A673 (cell line): ENCODE results near the gene ZNF597. TPM values are rescaled to one million over a fixed set of nuclear protein-coding genes. Genes with fewer than 3 reads are reported as not detected.

Source experiments
- BruUV-seq: library from RNA; stranded (reverse); fragments of 400-500 nt; replicated peaks from 2 replicates; lab custom pipeline; 2021; lab: Mats Ljungman, UMichigan
- CTCF ChIA-PET: fragments of 300-600 bp; sonication (Branson Sonifier 250); formaldehyde crosslinking; loops from one replicate; lab custom pipeline; 2022; ENCODE audit warnings: antibody characterized with exemption; lab: Charles Lee
- POLR2A ChIA-PET: fragments of 300-600 bp; sonication (Branson Sonifier 250); formaldehyde crosslinking; loops from one replicate; lab custom pipeline; 2022; ENCODE audit warnings: antibody characterized with exemption; ENCODE audit not compliant: low non-redundant PET; lab: Charles Lee
- DNase-seq: peaks from one replicate; pipeline ENCODE4 v3.0.0-alpha.2; 2015; ENCODE audit warnings: low spot score
- H3K27ac ChIP-seq: fragments of 200-600 bp; sonication (generic); 2 replicates; pipeline ENCODE4 v1.5.1; 2016; ENCODE audit warnings: mixed run types, low read depth, mild to moderate bottlenecking, mixed read lengths, antibody characterized with exemption, low read length; ENCODE audit not compliant: poor library complexity, severe bottlenecking
- H3K27me3 ChIP-seq: fragments of 200-600 bp; sonication (generic); replicated peaks from 2 replicates; pipeline ENCODE4 v1.6.1; 2017; ENCODE audit warnings: mixed run types, low read depth, mild to moderate bottlenecking, mixed read lengths, antibody characterized with exemption, low read length; ENCODE audit not compliant: insufficient read depth, poor library complexity
- H3K36me3 ChIP-seq: fragments of 200-600 bp; sonication (generic); 2 replicates; pipeline ENCODE4 v1.6.1; 2016; ENCODE audit warnings: mixed run types, mild to moderate bottlenecking, mixed read lengths, antibody characterized with exemption, low read length; ENCODE audit not compliant: insufficient read depth, poor library complexity, severe bottlenecking
- H3K4me1 ChIP-seq: fragments of 200-600 bp; sonication (generic); 2 replicates; pipeline ENCODE4 v1.6.1; 2017; ENCODE audit warnings: mixed run types, mild to moderate bottlenecking, mixed read lengths, antibody characterized with exemption, low read length; ENCODE audit not compliant: insufficient read depth, poor library complexity, severe bottlenecking
- H3K4me3 ChIP-seq: fragments of 200-600 bp; sonication (generic); 2 replicates; pipeline ENCODE4 v1.5.1; 2016; ENCODE audit warnings: low read depth, mixed run types, mild to moderate bottlenecking, mixed read lengths, low read length; ENCODE audit not compliant: poor library complexity, severe bottlenecking
- H3K9me3 ChIP-seq: fragments of 200-600 bp; sonication (generic); 2 replicates; pipeline ENCODE4 v1.6.1; 2016; ENCODE audit warnings: mixed run types, low read depth, mild to moderate bottlenecking, mixed read lengths, antibody characterized with exemption, low read length; ENCODE audit not compliant: poor library complexity, severe bottlenecking
- CTCF ChIP-seq: fragments of 300-800, 200-600 bp; sonication (generic); conservative IDR thresholded peaks from 2 replicates; pipeline ENCODE4 v1.5.1; 2017; ENCODE audit warnings: low read depth, mild to moderate bottlenecking, antibody characterized with exemption, low read length, moderate library complexity, mixed read lengths
- EZH2 ChIP-seq: fragments of 200-600 bp; sonication (generic); IDR thresholded peaks from 2 replicates; pipeline ENCODE4 v1.6.1; 2017; ENCODE audit warnings: borderline replicate concordance, low read depth, mild to moderate bottlenecking, mixed read lengths, antibody characterized with exemption, low read length; ENCODE audit not compliant: poor library complexity, severe bottlenecking
- intact Hi-C: fragments of 100-400 bp; cut with micrococcal nuclease; formaldehyde crosslinking; loops from one replicate; pipeline ENCODE4 v1.10.0; 2022; ENCODE audit not compliant: unreplicated experiment
- total RNA-seq: library from RNA; stranded (reverse); gene quantifications from 2 replicates; pipeline ENCODE4 v1.2.3, GENCODE V29; 2021

Gene ZNF597
- total RNA-seq, 1 experiment from 2014 or later = 2.8 TPM

- ChIA-PET CTCF (no interaction called here), POLR2A (no interaction called here)
- intact Hi-C loops = no loop called here
- BruUV-seq = no TSS peak
- Histone ChIP-seq H3K9me3 (no peaks in the 10 kb centered on the region), H3K4me1 (no peaks in the 10 kb centered on the region), H3K27me3 (no peaks in the 10 kb centered on the region), H3K27ac (no peak overlapping the region), H3K4me3 (no peak overlapping the region), H3K36me3 (peaks cover 6% of the 10 kb centered on the region)
- TF ChIP-seq CTCF = no peak
- TF ChIP-seq EZH2 = no peak
- no peak for DNase-seq
Measured at GRCh38 chr16:3488801-3489200, 45.5 kb upstream of the ZNF597 start.

GRCh38 chr16:3487521-3488410 is 44.5 kb upstream of the ZNF597 start:
- TF ChIP-seq CTCF = no peak
- no peak for TF ChIP-seq EZH2
- CTCF ChIA-PET = interaction anchor here (0.7 kb wide), 1 partner anchor 87 kb away, joined by 9 read pairs; no protein-coding TSS in a partner anchor
- BruUV-seq = no TSS peak

GRCh38 chr16:3486506-3487215 is 43.4 kb upstream of the ZNF597 start:
- intact Hi-C loops = no loop called here
- H3K4me3 ChIP-seq = no peak overlapping the region
- no TSS peak for BruUV-seq

More at GRCh38 chr16:3487521-3488410, 44.5 kb upstream of the ZNF597 start:
- peaks cover 6% of the 10 kb centered on the region for H3K36me3 ChIP-seq
- H3K27ac ChIP-seq = no peak overlapping the region
- intact Hi-C loops = no loop called here
- H3K4me3 ChIP-seq = no peak overlapping the region
- no peaks in the 10 kb centered on the region for H3K4me1 ChIP-seq
- no peaks in the 10 kb centered on the region for H3K27me3 ChIP-seq
- POLR2A ChIA-PET = no interaction called here
- no peaks in the 10 kb centered on the region for H3K9me3 ChIP-seq
- DNase-seq = no peak

More at GRCh38 chr16:3486506-3487215, 43.4 kb upstream of the ZNF597 start:
- H3K27ac ChIP-seq = no peak overlapping the region
- CTCF ChIA-PET = no interaction called here
- no peaks in the 10 kb centered on the region for H3K27me3 ChIP-seq
- no peaks in the 10 kb centered on the region for H3K4me1 ChIP-seq
- no peak for TF ChIP-seq EZH2
- TF ChIP-seq CTCF = no peak
- no peak for DNase-seq
- H3K9me3 ChIP-seq = no peaks in the 10 kb centered on the region
- POLR2A ChIA-PET = no interaction called here
- H3K36me3 ChIP-seq = peaks cover 6% of the 10 kb centered on the region
